ENCODE measurements around the gene CFAP99.
A peak's percentile ranks its signal among the peaks of the same experiment; 100 is the strongest.

Gene CFAP99

GRCh38 chr4:2497931-2498330, 79.2 kb downstream of the CFAP99 start:
- DNase-seq, result no peak

DNA sequence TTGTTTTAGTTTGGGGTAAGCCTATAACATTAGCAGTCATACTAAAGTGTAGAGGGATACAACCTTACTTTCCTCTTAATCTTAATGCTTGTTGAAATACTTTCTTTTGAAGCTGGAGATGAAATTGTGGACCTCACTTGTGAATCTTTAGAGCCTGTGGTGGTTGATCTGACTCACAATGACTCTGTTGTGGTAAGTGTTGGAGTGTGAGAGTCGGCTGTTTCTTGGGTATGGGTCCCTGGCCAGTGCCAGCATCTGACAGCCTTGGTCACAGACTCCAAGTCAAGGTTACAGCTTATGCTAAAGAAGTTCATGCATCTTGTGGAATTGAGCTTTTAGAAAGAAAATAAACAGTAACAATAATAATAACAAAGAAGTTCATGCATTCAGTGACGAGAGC, 81.8 kb downstream of the CFAP99 start:
- DNase-seq, result no peak

DNA sequence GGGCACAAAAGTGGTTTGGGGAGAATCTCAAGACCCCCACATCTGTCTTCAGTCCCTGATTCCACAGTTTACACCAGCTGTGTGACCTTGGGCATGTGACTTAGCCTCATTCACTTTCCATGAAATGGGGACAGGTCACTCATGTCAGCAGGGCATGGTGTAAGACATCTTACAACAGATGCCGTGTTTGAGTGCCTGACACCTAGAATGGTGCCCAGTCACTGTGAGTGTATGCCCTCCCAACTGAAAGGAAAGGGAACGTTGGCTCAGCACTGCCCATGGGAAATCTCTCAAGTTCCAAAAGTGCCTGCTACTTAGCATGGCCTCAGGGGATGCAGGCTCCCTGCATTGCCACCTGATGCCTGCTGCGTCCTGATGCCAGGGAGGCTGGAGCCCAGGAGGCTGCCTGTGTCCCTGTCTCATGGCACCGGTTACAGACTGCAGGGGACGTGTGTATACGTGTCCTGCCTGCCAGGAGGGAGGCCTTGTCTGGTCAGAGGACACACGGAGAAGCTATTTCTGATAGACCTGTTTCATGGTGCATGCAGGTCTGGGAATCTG, 82.4 kb downstream of the CFAP99 start:
- no peak for DNase-seq

DNA sequence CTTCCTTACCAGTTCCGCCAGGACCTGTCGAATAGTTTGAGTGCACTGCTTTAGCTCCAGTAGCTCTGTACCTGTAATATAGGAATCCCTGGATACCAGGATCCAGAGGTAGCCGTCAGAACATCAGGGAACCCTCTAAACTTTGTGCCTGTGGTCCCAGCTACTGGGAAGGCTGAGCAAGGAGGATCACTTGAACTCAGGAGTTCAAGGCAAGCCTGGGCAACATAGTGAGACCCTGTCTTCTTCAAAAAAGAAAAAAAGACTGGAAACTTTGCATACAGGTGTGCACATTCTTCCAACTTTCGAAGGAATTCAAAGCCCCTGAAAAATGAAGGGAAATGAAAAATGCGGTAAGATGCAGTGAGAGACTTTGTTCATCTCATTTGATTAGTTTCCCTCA, 85.1 kb downstream of the CFAP99 start:
- DNase-seq, result no peak

DNA sequence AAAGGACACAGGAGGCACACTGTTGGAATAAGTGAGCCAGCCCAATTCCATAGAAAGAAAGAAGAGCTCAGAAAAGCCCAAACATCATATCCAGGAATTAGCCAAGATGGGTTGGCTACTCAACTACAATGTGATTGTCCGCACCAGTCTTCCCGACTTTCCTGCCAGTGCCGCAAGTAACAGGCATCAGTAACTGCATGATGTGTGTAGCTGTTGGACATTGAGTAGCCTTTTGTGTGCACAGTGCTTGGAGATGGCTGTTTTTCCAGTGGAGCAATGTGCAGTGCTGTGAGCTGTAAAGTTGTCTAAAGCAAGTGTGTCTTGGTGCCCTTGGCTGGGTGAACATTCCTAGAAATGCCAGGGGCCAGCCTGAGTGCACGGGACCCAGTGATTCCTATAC, 88.5 kb downstream of the CFAP99 start:
- DNase-seq, result no peak

DNA sequence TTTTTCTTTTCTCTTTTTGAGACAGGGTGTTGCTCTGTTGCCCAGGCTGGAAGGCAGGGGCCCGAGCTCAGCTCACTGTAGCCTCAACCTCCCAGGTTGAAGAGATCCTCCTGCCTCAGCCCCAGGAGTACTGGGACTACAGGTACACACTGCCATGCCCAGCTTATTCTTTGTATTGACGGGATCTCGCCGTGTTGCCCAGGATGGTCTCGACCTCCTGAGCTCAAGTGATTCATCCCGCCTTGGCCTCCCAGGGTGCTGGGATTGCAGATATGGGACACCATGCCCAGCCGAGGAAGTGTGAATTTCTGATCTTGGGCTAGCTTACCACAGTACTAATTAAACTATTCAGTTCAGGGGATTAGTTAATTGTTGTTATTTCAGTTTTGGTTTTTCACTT, 89.1 kb downstream of the CFAP99 start:
- no peak for DNase-seq

DNA sequence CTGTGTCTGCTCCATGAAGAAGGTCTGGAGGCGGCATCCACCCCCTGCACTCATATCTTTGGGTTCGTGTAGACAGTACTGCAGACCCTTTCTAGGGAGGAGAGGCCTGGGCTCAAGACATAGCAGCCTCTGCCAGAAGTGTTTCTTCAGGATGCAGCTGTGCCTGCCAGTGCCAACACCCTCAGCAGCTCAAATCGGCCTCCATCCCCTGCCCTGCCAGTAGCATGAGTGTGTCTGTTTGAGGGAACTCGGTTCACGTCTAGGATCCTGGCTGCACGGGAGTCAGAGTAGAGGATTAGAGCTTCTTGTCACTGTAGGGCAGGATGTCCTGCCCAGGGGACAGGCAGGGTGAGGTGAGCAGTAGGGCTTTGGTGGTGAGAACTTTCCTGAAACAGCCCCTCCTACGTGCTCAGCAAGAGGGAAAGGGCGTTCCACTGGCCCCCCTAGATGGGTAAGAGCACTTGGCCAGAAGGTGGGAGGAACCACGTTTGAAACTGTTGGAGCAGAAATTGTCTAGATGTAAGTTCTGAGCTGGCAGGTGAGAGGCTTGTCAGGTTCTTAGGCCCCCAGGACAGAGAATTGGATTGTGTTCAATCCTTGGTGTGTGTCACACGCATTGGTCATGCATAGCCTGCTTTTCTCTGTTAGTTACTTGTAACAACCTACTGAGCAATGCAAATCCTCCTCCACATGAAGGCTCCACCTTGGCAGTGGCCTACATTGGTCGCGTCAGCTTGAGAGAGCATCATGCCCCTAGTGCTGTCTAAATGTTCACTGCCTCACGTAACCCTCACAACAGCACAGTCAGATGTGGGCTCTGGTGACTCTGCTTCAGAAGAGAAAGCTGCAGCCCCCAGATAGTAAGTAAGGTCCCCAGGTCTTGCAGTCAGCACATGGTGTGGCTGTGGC, 91.8 kb downstream of the CFAP99 start:
- DNase-seq, result peak in 1 of 51 donors; percentile 80

GRCh38 chr4:2511645-2512131, 92.9 kb downstream of the CFAP99 start:
- peak in 4 of 51 donors; percentile 10 to 32 (median 20) for DNase-seq

Measured in hypothalamus (tissue), 51 donors.